OCI-M2 (cell line): ENCODE results near the gene RPLP1.

Source experiments
- DNase-seq: peaks from one replicate; lab custom pipeline; 2025; ENCODE audit not compliant: unreplicated experiment; lab: John Stamatoyannopoulos, UW

RPLP1 gene

GRCh38 chr15:69452692-69453521 is at the start of gene RPLP1:
Gene RPLP1 (plus strand): TSS chr15:69452818. CDS start chr15:69452949, 131 bp downstream.
- DNase-seq, result peak; percentile 61

- DNase-seq, result no peak
These were observed 49.0 kb upstream of the RPLP1 start for GRCh38 chr15:69403594-69403993.

- no peak for DNase-seq
These were observed 47.5 kb upstream of the RPLP1 start for GRCh38 chr15:69405110-69405509.

GRCh38 chr15:69407719-69408400 is 44.8 kb upstream of the RPLP1 start:
- no peak for DNase-seq

GRCh38 chr15:69408841-69409240 is 43.8 kb upstream of the RPLP1 start:
- DNase-seq, result no peak

- DNase-seq, result no peak
These were observed 42.3 kb upstream of the RPLP1 start for GRCh38 chr15:69410248-69410874.

GRCh38 chr15:69412274-69412673 is 40.3 kb upstream of the RPLP1 start:
- no peak for DNase-seq

- no peak for DNase-seq
These were observed 39.9 kb upstream of the RPLP1 start for GRCh38 chr15:69412701-69413100.

GRCh38 chr15:69413822-69414700 is 38.6 kb upstream of the RPLP1 start, which contains the start of gene KIF23:
Gene KIF23 (plus strand): TSS chr15:69414349. CDS start chr15:69414466, 117 bp downstream.
- DNase-seq, result no peak

GRCh38 chr15:69414701-69415167 is 37.9 kb upstream of the RPLP1 start:
- no peak for DNase-seq

- DNase-seq, result no peak
These were observed 37.2 kb upstream of the RPLP1 start for GRCh38 chr15:69415381-69415780.

- no peak for DNase-seq
These were observed 35.0 kb upstream of the RPLP1 start for GRCh38 chr15:69417581-69417980.

- DNase-seq, result no peak
These were observed 31.1 kb upstream of the RPLP1 start for GRCh38 chr15:69421498-69421897.

- DNase-seq, result no peak
These were observed 30.2 kb upstream of the RPLP1 start for GRCh38 chr15:69422336-69422895.

- no peak for DNase-seq
These were observed 28.6 kb upstream of the RPLP1 start for GRCh38 chr15:69424001-69424400.

GRCh38 chr15:69424748-69425413 is 27.7 kb upstream of the RPLP1 start:
- DNase-seq, result no peak

GRCh38 chr15:69433831-69434230 is 18.8 kb upstream of the RPLP1 start:
- no peak for DNase-seq

- DNase-seq, result no peak
These were observed 18.4 kb upstream of the RPLP1 start for GRCh38 chr15:69434238-69434637.

GRCh38 chr15:69434679-69435078 is 17.9 kb upstream of the RPLP1 start:
- no peak for DNase-seq

- DNase-seq, result no peak
These were observed 16.6 kb upstream of the RPLP1 start for GRCh38 chr15:69435985-69436384.
